HG03135 (cell line): ENCODE measurements around the gene DDX6.
"Not testable (repeated sequence)": the region's sequence is repeated elsewhere in the genome, so short reads cannot be mapped to it uniquely, and the experiment has no call there.

ENCODE experiments used
- ATAC-seq: cut with Tn5 transposase; IDR thresholded peaks from one replicate; pipeline ENCODE4 v1.9.1; 2021; ENCODE audit warnings: mild to moderate bottlenecking, moderate library complexity; ENCODE audit not compliant: unreplicated experiment

The DDX6 gene, protein sequence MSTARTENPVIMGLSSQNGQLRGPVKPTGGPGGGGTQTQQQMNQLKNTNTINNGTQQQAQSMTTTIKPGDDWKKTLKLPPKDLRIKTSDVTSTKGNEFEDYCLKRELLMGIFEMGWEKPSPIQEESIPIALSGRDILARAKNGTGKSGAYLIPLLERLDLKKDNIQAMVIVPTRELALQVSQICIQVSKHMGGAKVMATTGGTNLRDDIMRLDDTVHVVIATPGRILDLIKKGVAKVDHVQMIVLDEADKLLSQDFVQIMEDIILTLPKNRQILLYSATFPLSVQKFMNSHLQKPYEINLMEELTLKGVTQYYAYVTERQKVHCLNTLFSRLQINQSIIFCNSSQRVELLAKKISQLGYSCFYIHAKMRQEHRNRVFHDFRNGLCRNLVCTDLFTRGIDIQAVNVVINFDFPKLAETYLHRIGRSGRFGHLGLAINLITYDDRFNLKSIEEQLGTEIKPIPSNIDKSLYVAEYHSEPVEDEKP

DNA sequence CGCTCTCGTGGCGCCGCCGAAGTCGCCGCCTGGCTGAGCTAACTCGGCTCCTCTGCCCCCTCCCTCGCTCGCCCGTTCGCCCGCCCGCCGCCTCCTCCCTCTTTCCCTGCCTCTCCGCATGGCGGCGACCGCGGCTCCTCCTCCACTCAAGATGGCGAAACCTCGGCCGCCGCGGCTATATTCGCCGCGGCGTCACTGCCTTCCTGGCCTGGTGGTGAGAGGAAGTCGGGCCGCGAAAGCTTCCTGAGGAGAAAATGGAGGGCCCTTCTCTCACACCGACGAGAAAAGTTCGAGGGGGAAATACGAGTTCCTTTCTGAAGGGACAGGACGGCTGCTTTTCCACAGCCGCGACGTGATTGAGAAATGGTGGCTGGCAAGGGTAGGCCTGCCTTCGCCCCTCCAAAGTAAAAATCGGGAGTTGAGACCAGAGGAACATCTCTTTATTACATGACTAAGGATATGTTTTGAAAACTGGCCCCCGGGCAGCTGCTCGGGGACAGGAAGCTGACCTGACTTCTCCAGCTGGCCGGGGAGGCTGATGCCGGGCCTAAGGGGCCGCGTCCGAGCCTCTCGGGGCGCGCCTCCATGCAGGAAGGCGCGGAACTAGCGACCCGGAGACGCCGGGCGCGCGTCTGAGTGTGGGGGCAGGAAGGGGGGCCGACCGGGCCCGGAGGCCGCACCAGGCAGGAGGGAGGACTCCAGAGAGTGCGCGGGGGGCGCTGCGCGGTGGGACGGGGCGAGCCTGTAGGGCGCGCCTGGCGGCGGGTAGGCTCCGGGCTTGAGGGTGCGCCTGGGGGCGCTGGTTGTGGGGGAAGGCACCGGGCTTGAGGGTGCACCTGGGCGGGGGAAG, at the start of gene DDX6:
Gene DDX6, minus strand, starts transcription at position 54 of the 850 bp plus-strand sequence. CDS start 4,913 bp downstream, outside the sequence.
- ATAC-seq: peak; percentile 52

- peak; percentile 74 for ATAC-seq
Measured at GRCh38 chr11:118838905-118839553, 48.1 kb upstream of the DDX6 start.

GRCh38 chr11:118837868-118838267, 46.9 kb upstream of the DDX6 start:
- ATAC-seq: no peak

GRCh38 chr11:118834427-118835028, 43.6 kb upstream of the DDX6 start:
- ATAC-seq: no peak

GRCh38 chr11:118827118-118827517, 36.2 kb upstream of the DDX6 start:
- ATAC-seq: no peak

DNA sequence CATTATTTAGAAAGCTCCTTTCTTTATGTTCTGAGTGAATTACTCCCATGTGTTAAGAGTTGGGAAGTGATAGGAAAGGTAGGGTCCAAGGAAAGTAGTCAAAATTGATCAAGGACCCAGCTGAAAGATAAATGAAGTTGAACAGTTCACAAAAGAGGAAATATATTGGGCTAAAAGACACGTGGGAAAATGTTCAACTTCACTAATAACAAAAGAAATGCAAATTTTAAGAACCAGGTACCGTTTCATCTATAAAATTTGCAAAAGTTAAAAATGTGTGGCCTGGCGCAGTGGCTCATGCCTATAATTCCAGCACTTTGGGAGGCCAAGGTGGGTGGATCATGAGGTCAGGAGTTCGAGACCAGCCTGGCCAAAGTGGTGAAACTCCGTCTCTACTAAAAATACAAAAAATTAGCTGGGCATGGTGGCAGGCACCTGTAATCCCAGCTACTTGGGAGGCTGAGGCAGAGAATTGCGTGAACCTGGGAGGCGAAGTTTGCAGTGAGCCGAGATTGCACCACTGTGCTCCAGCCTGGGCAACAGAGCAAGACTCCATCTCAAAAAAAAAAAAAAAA, 32.1 kb upstream of the DDX6 start:
- ATAC-seq: not testable (repeated sequence)

DNA sequence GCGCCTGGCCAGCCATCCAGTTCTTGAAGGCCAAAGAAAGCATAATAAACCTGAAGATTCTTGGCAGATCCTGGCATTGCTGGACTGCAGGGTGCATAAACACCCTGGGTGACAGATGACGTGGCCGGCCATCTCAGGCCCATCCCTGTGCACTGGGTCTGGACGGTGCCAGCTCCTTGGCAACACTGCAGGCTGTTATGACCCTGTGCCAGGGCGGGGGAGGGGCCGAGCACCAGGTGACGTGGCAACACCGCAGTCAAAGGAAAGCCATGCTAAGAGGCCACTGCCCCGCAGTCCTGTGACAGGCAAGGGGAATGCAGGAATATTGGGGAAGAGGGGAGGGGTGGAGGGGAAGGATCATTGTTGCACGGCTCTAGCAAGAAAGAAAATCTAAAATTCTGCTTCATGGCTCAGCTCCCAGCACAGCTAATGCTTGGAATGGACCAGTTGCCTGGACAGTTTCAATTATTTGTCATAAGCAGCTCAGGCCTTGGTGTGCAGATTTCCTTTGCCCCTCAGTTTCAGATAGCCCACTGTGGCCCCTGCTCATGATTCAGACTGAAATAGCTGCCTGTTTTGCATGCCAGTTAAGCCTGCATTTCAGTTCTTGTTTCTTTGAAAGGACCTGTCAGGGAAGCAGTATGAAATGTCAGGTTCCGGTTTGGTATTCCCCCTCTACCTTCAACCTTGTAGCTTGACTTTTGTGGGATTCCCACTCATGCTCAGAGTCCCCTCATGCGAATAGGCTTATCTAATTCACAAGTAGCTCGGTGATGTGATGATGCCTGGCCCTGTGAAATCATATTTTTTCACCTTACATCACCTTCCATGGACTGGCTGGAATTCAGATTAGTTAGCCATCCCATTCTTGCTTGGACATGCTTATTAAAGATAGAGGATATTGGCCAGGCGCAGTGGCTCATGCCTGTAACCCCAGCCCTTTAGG, 29.7 kb upstream of the DDX6 start:
- ATAC-seq: peak; percentile 81

- not testable (repeated sequence) for ATAC-seq
Measured at GRCh38 chr11:118820025-118820379, 29.0 kb upstream of the DDX6 start.

- ATAC-seq: no peak
Measured at GRCh38 chr11:118819334-118820024, 28.5 kb upstream of the DDX6 start.

GRCh38 chr11:118818130-118818529, 27.2 kb upstream of the DDX6 start:
- ATAC-seq: no peak

- no peak for ATAC-seq
Measured at GRCh38 chr11:118813551-118813950, 22.6 kb upstream of the DDX6 start.

GRCh38 chr11:118812485-118812884, 21.5 kb upstream of the DDX6 start:
- ATAC-seq: no peak

GRCh38 chr11:118807800-118808778, 17.1 kb upstream of the DDX6 start:
- ATAC-seq: no peak

GRCh38 chr11:118806400-118806799, 15.4 kb upstream of the DDX6 start:
- no peak for ATAC-seq

DNA sequence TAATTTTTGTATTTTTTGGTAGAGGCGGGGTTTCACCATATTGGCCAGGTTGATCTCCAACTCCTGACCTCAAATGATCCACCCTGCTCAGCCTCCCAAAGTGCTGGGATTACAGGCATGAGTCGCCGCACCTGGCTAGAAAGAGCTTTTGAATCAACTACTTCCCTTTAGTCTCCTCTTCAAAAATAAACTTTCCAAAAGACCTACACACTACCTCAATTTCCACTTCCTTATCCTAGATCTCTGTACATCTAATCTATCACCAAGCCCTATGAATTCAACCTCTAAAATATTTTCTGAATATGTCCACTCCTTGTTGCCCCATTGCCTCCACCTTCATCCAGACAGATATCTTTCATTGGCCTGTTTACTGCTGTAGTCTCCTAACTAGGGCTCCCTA, 13.1 kb upstream of the DDX6 start:
- no peak for ATAC-seq

DNA sequence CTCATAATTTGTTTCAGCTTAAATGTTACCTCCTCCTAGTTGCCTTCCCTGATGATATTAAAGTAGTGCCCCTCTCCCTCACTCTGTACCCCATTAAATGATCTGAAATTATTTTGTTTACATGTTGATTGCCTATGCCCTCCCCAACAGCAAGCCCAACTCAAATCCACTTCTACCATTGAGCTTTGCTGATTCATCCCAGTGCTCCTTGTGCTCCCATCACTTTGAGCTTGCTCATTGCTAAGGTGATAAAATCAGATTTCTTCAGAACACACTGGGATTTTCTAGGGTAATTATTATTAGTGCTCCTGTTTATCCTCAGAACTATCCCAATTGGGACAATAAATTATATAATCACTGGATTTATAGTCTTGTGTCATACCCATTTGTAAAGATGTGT, 8.4 kb upstream of the DDX6 start:
- ATAC-seq: no peak

DNA sequence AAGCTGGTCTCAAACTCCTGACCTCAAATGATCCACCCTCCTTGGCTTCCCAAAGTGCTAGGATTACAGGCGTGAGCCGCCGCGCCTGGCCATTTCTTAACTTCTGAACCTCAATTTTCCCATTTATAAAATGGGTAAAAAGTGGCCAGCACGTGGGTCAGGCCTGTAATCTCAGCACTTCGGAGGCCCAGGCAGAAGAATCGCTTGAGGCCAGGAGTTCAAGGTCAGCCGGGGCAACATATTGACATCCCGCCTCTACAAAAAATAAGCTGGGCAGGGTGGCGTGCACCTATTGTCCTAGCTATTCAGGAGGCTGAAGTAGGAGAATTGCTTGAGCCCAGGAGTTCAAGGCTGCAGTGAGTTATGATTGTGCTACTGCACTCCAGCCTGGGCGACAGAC, 6.5 kb upstream of the DDX6 start:
- no peak for ATAC-seq
